Endothelial cell (in vitro differentiated cells): ENCODE measurements around the gene PET100. TPM values are rescaled to one million over a fixed set of nuclear protein-coding genes. Genes with fewer than 3 reads are reported as not detected.

Experiments
- DNase-seq: peaks from one replicate; pipeline ENCODE4 v3.0.0; 2021; ENCODE audit warnings: low spot score
- H3K27ac Mint-ChIP-seq: one replicate; pipeline ENCODE4 v1.8.0; 2021; ENCODE audit warnings: mixed read lengths, inconsistent platforms; ENCODE audit not compliant: unreplicated experiment
- H3K27me3 Mint-ChIP-seq: one replicate; pipeline ENCODE4 v1.8.0; 2021; ENCODE audit warnings: mild to moderate bottlenecking, moderate library complexity, mixed read lengths, inconsistent platforms; ENCODE audit not compliant: unreplicated experiment
- H3K36me3 Mint-ChIP-seq: one replicate; pipeline ENCODE4 v1.8.0; 2021; ENCODE audit warnings: mild to moderate bottlenecking, low read depth, mixed read lengths, inconsistent platforms; ENCODE audit not compliant: unreplicated experiment
- H3K4me1 Mint-ChIP-seq: one replicate; pipeline ENCODE4 v1.8.0; 2021; ENCODE audit warnings: mild to moderate bottlenecking, mixed read lengths, inconsistent platforms; ENCODE audit not compliant: unreplicated experiment
- H3K4me3 Mint-ChIP-seq: one replicate; pipeline ENCODE4 v1.8.0; 2021; ENCODE audit warnings: mild to moderate bottlenecking, mixed read lengths, inconsistent platforms; ENCODE audit not compliant: unreplicated experiment
- H3K9me3 Mint-ChIP-seq: one replicate; pipeline ENCODE4 v1.8.0; 2021; ENCODE audit warnings: mixed read lengths, inconsistent platforms; ENCODE audit not compliant: unreplicated experiment
- total RNA-seq: library from RNA; stranded (reverse); fragmentation: NEBNext Ultra II Directional; extraction: Animal tissue kit (Norgen Biotek cat#: 25700); gene quantifications from one replicate; pipeline ENCODE4 v1.2.1, GENCODE V29; 2021; ENCODE audit not compliant: unreplicated experiment
- TF ChIP-seq, protein P1 (sequence below): fragments of 200-600 bp; sonication (generic); IDR thresholded peaks from one replicate; pipeline ENCODE4 v1.5.0; 2021; ENCODE audit warnings: antibody characterized with exemption; ENCODE audit not compliant: unreplicated experiment

Gene PET100
- total RNA-seq, 1 donor from 2014 or later, result 122 TPM

DNA sequence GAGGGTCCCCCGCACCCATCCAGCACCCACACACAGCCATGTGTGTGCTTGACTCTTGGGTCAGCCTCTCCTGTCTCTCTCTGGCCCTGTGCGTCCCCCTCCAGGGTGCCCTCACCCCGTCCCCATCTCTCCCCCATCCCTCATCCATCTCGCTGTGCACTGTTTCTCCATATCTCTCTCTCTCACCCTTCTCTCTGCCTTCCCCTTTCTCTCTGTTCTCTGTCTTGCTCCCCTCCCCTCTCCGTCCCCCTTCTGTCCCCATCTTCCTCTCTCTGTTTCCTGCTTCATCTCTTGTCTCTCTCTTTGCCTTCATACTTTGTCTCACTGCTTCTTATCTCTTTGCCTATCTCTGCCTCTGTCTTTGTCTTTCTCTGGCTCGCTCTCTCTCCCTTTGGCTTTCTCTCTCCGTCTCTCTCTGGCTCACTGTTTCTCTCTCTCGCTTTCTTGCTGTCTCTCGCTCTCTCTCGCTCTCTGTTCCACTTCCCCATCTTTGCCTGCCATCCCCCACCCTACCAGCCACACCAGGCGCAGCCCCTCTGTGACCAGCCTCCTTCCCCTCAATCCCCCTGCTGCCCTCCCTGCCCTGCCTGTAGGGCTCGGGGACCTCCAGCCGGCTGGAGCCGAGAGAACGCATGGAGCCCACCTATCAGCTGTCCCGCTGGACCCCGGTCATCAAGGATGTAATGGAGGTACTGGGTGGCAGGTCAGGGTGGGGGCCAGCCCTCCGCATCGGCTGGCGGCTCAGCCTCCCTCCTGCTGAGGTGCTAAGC, 16.2 kb downstream of the PET100 start:
- TF ChIP-seq, protein P1, sequence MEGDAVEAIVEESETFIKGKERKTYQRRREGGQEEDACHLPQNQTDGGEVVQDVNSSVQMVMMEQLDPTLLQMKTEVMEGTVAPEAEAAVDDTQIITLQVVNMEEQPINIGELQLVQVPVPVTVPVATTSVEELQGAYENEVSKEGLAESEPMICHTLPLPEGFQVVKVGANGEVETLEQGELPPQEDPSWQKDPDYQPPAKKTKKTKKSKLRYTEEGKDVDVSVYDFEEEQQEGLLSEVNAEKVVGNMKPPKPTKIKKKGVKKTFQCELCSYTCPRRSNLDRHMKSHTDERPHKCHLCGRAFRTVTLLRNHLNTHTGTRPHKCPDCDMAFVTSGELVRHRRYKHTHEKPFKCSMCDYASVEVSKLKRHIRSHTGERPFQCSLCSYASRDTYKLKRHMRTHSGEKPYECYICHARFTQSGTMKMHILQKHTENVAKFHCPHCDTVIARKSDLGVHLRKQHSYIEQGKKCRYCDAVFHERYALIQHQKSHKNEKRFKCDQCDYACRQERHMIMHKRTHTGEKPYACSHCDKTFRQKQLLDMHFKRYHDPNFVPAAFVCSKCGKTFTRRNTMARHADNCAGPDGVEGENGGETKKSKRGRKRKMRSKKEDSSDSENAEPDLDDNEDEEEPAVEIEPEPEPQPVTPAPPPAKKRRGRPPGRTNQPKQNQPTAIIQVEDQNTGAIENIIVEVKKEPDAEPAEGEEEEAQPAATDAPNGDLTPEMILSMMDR, result no peak
- H3K4me3 Mint-ChIP-seq, result peak overlapping the region; percentile 4
- H3K27me3 Mint-ChIP-seq, result peaks cover 16% of the 10 kb centered on the region
- no peaks in the 10 kb centered on the region for H3K36me3 Mint-ChIP-seq
- no peak overlapping the region for H3K27ac Mint-ChIP-seq
- H3K4me1 Mint-ChIP-seq, result peaks cover 3% of the 10 kb centered on the region
- no peak for DNase-seq
- H3K9me3 Mint-ChIP-seq, result no peaks in the 10 kb centered on the region

DNA sequence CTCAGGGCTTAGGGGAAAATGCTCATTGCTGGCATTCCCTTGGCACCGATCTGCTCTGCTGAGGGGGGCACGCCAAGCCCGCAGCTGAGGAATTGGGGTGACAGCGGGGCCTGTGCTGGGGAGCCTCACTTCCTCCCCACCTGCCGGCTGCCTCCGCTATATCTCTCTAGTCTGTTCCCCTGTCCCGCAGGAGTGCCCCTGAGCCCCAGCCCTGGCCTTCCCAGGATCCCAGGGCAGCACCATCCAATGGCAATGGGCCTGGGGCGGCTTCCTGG, 16.8 kb downstream of the PET100 start:
- Mint-ChIP-seq H3K9me3 (no peaks in the 10 kb centered on the region), H3K4me1 (peaks cover 3% of the 10 kb centered on the region), H3K27ac (no peak overlapping the region), H3K4me3 (no peak overlapping the region), H3K27me3 (peaks cover 16% of the 10 kb centered on the region), H3K36me3 (no peaks in the 10 kb centered on the region)
- no peak for DNase-seq
- TF ChIP-seq, protein P1, result no peak

DNA sequence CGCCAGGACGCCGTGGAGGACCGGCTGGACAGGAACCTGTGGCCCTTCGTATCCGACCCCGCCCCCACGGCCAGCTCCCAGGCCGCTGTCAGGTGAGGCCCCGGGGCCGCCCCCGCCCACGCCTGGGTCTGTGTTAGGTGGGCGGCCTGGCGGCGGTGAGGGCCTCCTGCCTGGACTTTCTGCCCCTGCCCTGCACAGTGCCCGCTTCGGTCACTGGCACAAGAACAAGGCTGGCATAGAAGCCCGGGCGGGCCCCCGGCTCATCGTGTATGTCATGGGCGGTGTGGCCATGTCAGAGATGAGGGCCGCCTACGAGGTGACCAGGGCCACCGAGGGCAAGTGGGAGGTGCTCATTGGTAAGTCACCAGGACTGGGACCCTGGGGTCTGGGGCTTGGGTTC, 17.6 kb downstream of the PET100 start:
- DNase-seq, result no peak
- no peaks in the 10 kb centered on the region for H3K9me3 Mint-ChIP-seq
- no peak overlapping the region for H3K4me3 Mint-ChIP-seq
- no peaks in the 10 kb centered on the region for H3K36me3 Mint-ChIP-seq
- H3K27ac Mint-ChIP-seq, result no peak overlapping the region
- H3K4me1 Mint-ChIP-seq, result peaks cover 3% of the 10 kb centered on the region
- TF ChIP-seq, protein P1, result no peak
- H3K27me3 Mint-ChIP-seq, result peaks cover 16% of the 10 kb centered on the region

DNA sequence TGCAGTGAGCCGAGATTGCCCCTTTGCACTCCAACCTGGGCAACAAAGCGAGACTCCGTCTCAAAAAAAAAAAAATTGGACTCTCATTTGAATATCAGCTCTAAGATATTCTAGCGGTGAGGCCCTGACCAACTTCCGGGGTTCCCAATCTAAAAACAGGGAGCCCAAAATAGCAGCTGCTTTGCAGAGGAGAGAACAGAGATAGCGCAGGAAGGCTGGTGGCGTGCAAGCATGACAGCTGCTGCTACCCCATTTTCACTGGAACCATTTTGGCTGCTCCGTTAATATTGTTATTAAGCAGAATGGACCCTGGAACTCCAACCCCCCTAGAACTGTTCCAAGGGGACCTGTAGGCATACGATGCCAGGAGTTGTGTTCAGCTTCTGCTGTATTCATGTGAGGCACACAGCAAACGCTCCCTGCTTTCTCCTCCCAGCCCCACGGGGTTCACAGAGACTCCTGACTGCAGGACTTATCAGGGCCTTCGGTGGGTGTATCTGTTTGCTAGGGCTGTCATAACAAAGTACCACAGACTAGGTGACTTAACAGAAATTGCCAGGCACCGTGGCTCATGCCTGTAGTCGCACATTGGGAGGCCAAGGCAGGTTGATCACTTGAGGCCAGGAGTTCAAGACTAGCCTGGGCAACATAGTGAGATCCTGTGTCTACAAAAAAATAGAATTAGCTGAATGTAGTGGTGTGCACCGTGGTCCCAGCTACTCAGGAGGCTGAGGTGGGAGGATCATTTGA, 18.8 kb downstream of the PET100 start:
- Mint-ChIP-seq H3K4me1 (peaks cover 3% of the 10 kb centered on the region), H3K27ac (no peak overlapping the region), H3K27me3 (peaks cover 12% of the 10 kb centered on the region)

DNA sequence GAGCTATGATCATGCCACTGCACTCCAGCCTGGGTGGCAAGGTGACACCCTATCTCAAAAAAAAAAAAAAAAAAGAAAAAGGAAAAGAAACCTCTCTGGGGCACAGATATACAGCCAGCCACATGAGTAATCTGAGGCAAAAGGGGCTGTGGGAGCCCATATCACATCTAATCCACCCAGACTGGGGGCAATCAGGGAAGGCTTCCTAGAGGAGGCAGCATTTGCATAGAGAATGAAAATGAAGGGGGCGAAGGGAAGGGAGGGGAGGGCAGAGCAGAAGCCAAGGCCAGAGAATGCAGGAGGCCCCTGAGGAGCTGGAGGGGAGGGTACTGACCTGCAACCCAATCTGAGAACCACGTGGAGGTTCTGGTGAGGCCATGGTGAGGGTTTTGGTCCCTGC, 20.6 kb downstream of the PET100 start:
- H3K4me3 Mint-ChIP-seq, result no peak overlapping the region
- no peaks in the 10 kb centered on the region for H3K9me3 Mint-ChIP-seq
- no peaks in the 10 kb centered on the region for H3K36me3 Mint-ChIP-seq
- TF ChIP-seq, protein P1, result no peak
- DNase-seq, result no peak
- H3K4me1 Mint-ChIP-seq, result peaks cover 3% of the 10 kb centered on the region
- peaks cover 8% of the 10 kb centered on the region for H3K27me3 Mint-ChIP-seq
- H3K27ac Mint-ChIP-seq, result no peak overlapping the region

More for the DNA sequence above, 18.8 kb downstream of the PET100 start:
- Mint-ChIP-seq H3K36me3 (no peaks in the 10 kb centered on the region), H3K4me3 (no peak overlapping the region), H3K9me3 (no peaks in the 10 kb centered on the region)
- DNase-seq, result no peak
- TF ChIP-seq, protein P1, result no peak
